GM19351 (cell line): ENCODE results near the gene TRIML1.
"Not testable (repeated sequence)": the region's sequence is repeated elsewhere in the genome, so short reads cannot be mapped to it uniquely, and the experiment has no call there.

ENCODE experiments used
- ATAC-seq: cut with Tn5 transposase; IDR thresholded peaks from one replicate; pipeline ENCODE4 v1.9.1; 2021; ENCODE audit warnings: mild to moderate bottlenecking, moderate library complexity; ENCODE audit not compliant: unreplicated experiment

Gene TRIML1

DNA sequence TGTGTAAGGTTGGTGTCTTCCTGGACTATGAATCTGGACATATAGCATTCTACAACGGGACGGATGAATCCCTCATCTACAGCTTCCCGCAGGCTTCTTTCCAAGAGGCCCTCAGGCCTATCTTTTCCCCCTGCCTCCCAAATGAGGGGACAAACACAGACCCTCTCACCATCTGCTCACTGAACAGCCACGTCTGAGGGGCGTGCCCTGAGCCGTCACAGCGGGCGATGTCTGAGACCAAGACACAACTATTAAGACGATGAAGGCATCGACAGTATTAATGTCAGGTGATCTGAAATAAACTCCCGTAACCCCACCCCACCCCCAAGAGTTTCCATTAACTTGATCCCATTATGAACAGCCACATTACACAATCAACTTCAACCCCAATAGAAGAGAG, 7.9 kb downstream of the TRIML1 start:
- ATAC-seq: no peak

DNA sequence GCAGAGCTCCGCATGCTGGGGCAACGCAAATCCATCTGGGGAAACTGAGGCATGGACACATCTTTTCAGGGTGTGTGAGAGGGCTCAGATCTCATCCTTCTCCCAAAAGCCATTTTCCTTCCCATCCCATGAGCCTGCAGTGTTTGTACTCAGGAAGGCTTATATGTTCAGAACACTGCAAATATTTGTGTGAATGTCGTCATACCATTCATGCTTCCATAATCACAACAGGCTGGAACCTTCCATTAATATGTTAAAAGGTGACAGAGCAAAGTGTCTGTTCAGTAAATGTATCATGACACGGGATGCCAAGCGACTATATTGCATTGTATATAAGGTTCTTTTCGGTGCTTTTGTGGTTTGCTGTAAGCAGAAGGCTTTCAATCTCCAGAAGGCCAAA, 8.5 kb downstream of the TRIML1 start:
- ATAC-seq: no peak

DNA sequence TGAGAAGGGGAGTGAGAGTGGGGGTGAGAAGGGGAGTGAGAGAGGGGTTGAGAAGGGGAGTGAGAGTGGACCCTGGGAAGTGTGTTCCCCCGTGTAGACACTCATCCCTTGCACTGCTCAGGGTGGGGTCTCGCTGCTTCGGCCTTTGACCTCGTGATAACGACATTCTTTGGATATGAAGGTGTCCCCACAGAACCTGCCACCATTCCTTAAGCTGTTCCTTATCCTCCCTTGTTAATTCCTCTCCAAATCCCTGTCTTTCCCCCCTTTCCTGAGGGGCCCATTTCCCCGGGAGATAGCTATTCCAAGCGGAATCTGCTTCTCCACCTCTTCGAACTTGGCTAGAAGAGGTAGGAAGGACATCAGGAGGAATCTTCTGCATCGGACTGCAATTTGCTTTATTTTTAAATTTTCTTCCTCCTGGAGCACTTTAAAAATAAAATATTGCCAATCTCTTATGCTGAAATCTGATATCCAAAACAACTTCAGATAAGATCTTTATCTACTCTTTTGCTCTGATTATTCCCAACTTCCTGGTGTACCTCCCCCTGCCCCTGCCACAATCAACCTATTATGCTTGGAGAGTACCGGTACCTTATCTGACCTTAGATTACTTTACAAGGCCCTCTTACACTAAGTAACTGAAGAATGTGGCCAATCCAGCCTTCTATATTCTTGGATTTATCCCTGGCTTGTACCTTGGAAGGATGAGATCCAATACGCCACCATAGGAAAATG, 15.6 kb downstream of the TRIML1 start:
- ATAC-seq: no peak

DNA sequence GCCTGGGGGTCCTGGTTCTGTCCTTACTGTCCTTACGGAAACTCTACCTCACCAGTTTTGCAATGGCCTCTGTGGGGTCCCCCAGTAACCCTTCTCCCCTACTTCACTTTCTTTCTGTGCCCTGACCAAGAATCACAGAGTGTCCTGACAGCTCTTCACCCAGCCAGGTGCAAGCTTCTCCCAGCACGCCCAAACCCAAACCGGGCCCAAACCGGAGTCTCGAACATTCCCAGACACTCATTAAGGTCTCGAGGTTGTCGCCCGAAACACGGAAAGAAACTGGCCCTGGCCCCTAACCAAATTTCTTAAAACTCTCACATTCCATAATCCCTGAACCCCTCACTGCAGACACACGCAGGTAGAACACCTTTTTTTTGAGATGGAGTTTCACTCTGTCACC, 19.1 kb downstream of the TRIML1 start:
- no peak for ATAC-seq

- ATAC-seq: not testable (repeated sequence)
Measured at GRCh38 chr4:188159513-188160226, 20.4 kb downstream of the TRIML1 start.

- ATAC-seq: no peak
Measured at GRCh38 chr4:188160406-188160805, 21.2 kb downstream of the TRIML1 start.

DNA sequence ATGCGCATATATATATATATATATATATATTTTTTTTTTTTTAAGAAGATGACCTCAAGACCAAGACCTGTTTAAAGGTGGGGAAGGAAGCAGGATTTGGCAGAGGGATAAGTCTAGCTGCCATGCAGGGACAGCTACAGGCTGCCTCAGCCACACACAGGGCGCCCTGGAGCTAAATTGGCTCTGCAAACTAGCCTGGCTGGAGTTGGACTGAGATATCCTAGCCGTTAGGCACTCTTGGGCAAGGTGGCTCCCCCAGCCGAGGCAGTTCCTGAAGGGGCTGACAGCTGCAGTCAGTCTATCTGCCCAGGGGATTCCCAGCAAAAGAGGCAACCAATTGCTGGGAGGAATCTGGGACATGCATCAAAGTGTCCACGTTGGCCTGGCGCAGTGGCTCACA, 21.9 kb downstream of the TRIML1 start:
- no peak for ATAC-seq

GRCh38 chr4:188162698-188163097, 23.5 kb downstream of the TRIML1 start:
- no peak for ATAC-seq

DNA sequence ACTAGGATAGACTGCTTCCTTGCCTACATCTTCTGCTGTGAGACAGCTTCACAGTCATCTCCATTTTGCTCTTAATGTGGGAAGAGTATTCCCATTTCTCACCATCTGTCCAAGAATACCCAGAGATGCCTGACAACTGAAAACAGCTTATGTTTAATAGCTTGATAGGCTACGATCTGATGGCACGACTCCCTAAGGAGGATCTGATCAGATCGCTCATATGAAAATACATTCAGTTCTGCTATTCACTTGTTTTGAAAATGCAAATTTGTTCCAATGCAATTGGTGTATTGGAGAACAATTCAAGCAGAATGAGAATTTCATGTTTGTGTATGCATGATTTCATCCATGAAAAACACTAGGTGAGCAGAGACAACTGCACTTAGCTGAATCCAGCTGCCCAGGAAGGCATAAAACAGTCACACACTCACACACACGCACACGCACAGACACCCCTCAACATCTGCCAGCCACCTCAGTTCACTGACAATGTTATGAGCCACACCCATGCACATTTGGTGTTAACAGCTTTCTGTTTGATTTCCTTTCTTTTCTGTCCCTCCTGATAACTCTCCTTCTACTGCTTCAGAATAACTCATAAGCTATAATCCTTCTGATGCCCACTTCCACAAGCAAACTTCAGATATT, 29.6 kb downstream of the TRIML1 start:
- no peak for ATAC-seq

GRCh38 chr4:188171551-188171950, 32.3 kb downstream of the TRIML1 start:
- no peak for ATAC-seq

DNA sequence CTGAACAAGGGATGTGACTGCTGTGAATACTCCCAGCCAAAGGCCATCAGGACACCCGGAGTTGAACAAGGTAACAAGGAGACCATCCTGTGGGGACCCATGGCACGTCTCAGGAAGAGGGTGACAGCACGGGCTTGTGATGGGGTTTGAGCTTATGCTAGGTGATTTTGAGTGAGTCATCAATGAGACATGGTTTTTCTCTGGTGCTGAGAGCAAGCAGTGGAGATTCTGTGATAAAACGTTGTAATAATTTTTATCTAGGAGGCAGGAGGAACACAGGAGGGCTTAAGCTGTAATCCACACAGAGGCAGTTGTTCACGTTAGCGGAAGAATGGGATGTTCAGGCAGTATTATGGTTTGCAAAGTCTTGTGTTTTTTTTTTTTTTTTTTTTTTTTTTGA, 36.0 kb downstream of the TRIML1 start:
- ATAC-seq: no peak

DNA sequence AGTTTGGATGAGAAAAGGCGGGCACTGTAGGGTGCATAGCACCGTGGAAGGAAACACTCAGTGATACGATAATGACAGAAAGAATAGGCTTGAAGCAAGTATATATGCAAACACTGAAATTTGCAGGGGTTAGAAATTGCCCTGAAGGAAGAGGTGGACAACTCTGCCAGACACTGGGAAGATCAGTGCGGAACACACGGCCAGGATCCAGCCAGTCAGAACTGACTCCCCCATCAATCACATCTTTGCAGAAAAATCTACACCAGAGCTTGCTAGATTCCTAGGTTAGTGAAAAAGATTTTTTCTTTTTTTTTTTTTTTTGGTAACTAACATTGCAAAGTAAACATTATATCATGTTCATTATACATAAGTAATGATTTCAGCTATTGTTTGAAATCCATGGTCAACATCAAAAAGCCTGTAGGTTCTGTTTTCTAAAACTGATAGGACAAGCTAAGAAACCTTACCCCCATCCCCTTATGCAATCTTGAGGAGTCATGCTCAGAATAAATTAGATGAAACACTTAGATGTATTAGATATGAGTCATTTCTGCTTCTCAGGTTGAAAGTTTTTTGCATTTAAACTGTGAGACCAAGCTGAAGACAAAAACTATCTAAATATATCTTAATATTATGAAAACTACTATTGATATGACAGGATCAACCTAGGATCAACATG, 38.9 kb downstream of the TRIML1 start:
- no peak for ATAC-seq

DNA sequence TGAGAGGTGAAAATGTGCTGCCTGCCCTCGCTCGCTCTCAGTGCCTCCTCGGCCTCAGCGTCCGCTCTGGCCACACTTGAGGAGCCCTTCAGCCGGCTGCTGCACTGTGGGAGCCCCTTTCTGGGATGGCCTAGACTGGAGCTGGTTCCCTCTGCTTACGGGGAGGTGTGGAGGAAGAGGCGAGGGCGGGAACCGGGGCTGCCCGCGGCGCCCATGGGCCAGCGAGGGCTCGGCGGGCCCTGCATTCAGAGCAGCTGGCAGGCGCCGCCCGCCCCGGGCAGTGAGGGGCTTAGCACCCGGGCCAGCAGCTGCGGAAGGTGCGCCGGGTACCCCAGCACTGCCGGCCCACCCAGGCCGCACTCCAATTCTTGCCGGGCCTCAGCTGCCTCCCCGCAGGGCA, 39.6 kb downstream of the TRIML1 start:
- no peak for ATAC-seq

DNA sequence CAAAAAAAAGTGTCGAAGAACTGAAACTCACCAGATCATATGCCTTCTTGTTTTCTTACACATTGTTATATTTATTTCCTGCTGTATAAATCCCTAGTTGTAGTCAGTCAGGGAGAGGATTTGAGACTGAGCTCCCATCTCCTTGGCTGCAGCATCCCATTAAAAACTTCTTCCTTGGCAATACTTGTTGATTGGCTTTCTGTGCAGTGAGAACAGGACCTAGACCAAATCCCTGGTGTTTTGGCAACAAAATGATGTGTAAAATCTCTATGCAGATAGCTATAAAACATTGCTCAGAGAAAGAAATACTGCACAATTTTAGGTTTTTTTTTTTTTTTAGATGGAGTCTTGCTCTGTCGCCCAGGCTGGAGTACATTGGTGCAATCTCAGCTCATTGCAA, 47.9 kb downstream of the TRIML1 start:
- ATAC-seq: no peak

DNA sequence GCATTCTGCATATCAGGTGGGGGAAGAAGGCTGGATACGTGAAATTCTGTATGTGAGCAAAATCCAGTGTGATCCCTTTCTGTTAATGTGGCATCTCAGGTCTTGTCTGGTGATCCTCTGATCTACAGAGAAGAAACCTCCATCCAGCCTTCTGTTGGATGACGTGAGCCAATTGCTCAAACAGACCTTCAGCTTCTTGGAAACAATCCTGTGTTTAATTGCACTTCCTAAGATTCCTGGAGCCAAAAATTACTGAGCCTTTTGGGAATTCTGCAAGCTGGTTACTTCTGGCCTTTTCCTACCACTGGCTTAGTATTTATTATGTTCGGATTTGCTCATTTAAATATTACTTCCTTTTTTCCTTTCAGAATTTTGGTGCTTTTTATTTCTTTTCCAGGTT, 51.2 kb downstream of the TRIML1 start:
- no peak for ATAC-seq

GRCh38 chr4:188194421-188194820, 55.2 kb downstream of the TRIML1 start:
- no peak for ATAC-seq

DNA sequence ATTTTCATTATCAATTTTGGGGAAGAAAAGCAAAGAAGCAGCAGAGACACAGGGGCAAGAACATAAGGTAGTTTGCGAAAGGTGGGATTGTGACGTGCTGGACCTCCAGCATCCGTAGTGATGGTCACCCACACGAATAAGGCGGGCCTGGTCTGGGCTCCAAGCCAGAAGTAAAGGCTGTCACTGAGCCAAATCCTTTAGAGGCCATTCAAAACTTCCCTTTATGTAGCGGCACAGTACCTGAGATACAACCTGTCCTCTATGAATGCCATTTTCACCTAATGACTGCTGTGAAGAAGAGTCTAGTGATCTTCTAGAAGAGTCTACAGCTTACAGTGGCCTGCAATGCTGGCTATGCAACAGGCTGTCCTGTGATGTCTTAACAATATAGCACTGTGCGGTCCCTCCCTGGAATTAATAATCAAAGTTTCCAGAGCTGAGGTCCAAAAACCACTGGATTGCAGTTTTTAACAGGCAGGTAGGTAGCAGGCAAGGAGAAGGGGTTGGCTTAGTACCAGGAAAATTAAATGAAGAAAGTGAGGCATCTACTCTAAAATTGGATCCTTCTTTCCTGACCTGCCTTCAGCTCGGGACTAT, 56.2 kb downstream of the TRIML1 start:
- ATAC-seq: no peak

DNA sequence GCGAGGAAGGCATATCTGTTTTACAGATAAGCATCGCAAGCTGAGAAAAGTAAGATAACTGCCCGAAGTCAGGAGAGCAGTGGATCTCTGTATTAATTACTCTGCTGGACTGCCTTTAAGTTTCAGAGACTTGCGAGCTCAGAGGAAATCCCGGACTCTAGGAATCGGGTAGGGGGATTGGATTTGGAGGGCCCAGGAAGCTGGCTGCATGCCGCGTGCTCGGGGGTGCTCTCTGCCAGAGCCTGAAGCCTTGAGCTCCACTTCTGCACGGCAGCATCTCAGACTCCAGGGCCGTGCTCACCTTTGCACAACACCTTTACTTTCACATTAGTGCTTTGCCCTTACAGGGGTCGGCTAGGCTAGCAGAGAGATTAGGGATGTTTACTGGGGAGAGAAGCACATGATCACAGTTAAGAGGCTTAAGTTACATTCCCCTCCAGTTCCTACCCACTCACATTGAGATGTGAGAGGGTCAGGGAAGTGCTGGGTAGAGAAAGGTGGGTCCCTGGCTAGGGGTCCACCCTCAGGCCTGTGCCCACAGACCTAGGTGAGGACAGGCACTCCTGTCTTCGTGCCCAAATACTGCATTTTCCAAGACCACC, 57.0 kb downstream of the TRIML1 start:
- no peak for ATAC-seq
